T-helper 2 cell (primary cell): ENCODE measurements around the gene RPL11.
"Not testable (repeated sequence)": the region's sequence is repeated elsewhere in the genome, so short reads cannot be mapped to it uniquely, and the experiment has no call there.

ENCODE experiments used
- DNase-seq, 5 experiments: peaks; one replicate each; pipeline versions ENCODE4 v3.0.0 to v3.0.0-alpha.2; 2012 to 2022

The RPL11 gene

GRCh38 chr1:23733281-23733680, 41.7 kb downstream of the RPL11 start:
- not testable (repeated sequence) for DNase-seq

- peak in 1 of 5 experiments; percentile 83 for DNase-seq
Measured at GRCh38 chr1:23736437-23737134, 45.0 kb downstream of the RPL11 start.

- DNase-seq: no peak
Measured at GRCh38 chr1:23741609-23742008, 50.0 kb downstream of the RPL11 start.

- DNase-seq: peak in 2 of 5 experiments; percentile 7 to 8
Measured at GRCh38 chr1:23742670-23743286, 51.2 kb downstream of the RPL11 start.

- DNase-seq: peak; percentile 60 to 91 (median 66)
Measured at GRCh38 chr1:23743287-23744152, 51.9 kb downstream of the RPL11 start, which contains the start of gene ELOA. ELOA (plus strand) TSS chr1:23743471; CDS start chr1:23743504, 33 bp downstream.

- DNase-seq: peak in 1 of 5 experiments; percentile 72
Measured at GRCh38 chr1:23745515-23745914, 53.9 kb downstream of the RPL11 start.
